ENCODE results near the gene SGCA. TPM values are rescaled to one million over a fixed set of nuclear protein-coding genes. Genes with fewer than 3 reads are reported as not detected.

Gene SGCA
- total RNA-seq, 1 experiment from 2014 or later: 0.24 TPM

- Histone ChIP-seq H2BK120ac (ENCODE audit: low read depth, low read length, poor library complexity, severe bottlenecking) (no peak overlapping the region), H3K27ac (ENCODE audit: insufficient read length, low read depth, low read length) (no peak overlapping the region), H3K9me3 (ENCODE audit: control insufficient read depth, low read depth, low read length) (no peaks in the 10 kb centered on the region), H2BK20ac (ENCODE audit: low read depth, low read length, poor library complexity, severe bottlenecking) (no peak overlapping the region), H4K91ac (ENCODE audit: insufficient read length, low read depth, low read length) (no peak overlapping the region), H3K9ac (ENCODE audit: extremely low read depth, insufficient read length, low read length) (no peak overlapping the region), H2AFZ (ENCODE audit: low read length) (no peak overlapping the region), H3K14ac (ENCODE audit: insufficient read depth, low read length) (no peak overlapping the region), H3K56ac (ENCODE audit: insufficient read length, low read depth, low read length) (no peak overlapping the region), H4K5ac (ENCODE audit: insufficient read length, low read depth, low read length) (no peak overlapping the region), H3K23ac (ENCODE audit: insufficient read length, low read depth, low read length) (no peak overlapping the region), H3K4me2 (ENCODE audit: insufficient read depth, insufficient read length, low read length) (no peak overlapping the region), H3K79me2 (ENCODE audit: insufficient read depth, low read length) (no peaks in the 10 kb centered on the region), H3K4me1 (ENCODE audit: insufficient read depth, low read length) (no peaks in the 10 kb centered on the region; the same call in 1 of the 2 replicates), H4K8ac (replicated peaks; ENCODE audit: insufficient read length, low read depth, low read length) (no peak overlapping the region), H3K4ac (ENCODE audit: low read depth, low read length) (no peak overlapping the region), H4K20me1 (ENCODE audit: control insufficient read depth, insufficient read depth, insufficient read length) (no peaks in the 10 kb centered on the region), H2AK5ac (ENCODE audit: insufficient read length, low read length) (no peak overlapping the region), H3K18ac (ENCODE audit: insufficient read length, low read depth, low read length) (no peak overlapping the region), H2BK12ac (ENCODE audit: insufficient read length, low read depth, low read length) (no peak overlapping the region), H3K79me1 (ENCODE audit: insufficient read depth, low read depth, low read length, poor library complexity, severe bottlenecking) (no peaks in the 10 kb centered on the region), H3K23me2 (ENCODE audit: insufficient read length, low read depth, low read length, poor library complexity, severe bottlenecking) (no peaks in the 10 kb centered on the region), H3T11ph (ENCODE audit: low read length) (no peak overlapping the region), H3K27me3 (ENCODE audit: insufficient read depth, low read length) (no peaks in the 10 kb centered on the region), H2BK15ac (ENCODE audit: low read depth, low read length) (no peak overlapping the region), H2BK5ac (ENCODE audit: insufficient read length, low read length) (no peak overlapping the region)
- Mint-ChIP-seq H3K4me1 (peaks cover 27 to 35% of the 10 kb centered on the region in 2 experiments), H3K36me3 (ENCODE audit: insufficient read depth in 1 of 3, low read depth in 3 of 3) (peaks cover 5 to 52% (median 51%) of the 10 kb centered on the region in 3 experiments; a peak in 6 of 7 replicates), H3K4me3 (no peak overlapping the region), H3K27ac (no peak overlapping the region; a peak in 1 of 7 replicates), H3K9me3 (no peaks in the 10 kb centered on the region), H3K27me3 (ENCODE audit: low read depth) (peaks cover 2% of the 10 kb centered on the region; the same call in 1 of the 2 replicates)
- TF ChIP-seq CTCF (conservative IDR thresholded peaks at IDR 0.05): no peak
- no CpG with 5 or more reads among the region's 31 CpGs for WGBS (ENCODE audit: extremely low coverage, insufficient read length, low lambda C conversion rate)
- no peak for DNase-seq
Measured at GRCh38 chr17:50185631-50186471, 20.0 kb downstream of the SGCA start.

All from H9 (cell line).